SW480 (cell line): Measurements from ENCODE around the gene RNF25.

Source experiments
- DNase-seq: peaks from one replicate; pipeline ENCODE4 v3.0.0-alpha.2; 2016; ENCODE audit warnings: low spot score

The RNF25 gene

DNA sequence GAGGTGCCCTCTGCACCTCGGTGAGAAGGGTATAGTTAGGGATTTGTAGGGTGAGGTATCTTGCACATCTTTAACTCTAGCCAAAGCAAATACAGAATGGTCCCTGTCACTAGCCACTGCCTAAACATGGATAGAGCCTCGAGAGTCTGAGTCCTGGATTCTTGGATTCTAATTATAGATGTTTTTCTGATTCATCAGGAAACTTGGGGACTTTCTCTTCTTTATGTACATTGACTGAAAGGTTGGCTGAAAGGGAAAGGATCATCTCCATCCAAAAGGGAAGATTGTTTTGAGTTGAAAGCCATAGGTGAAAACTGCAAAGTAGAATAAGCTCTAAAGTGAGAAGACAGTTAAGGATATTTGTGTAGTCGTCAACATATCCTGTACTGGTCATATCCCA is 8.3 kb upstream of the RNF25 start:
- DNase-seq: no peak

DNA sequence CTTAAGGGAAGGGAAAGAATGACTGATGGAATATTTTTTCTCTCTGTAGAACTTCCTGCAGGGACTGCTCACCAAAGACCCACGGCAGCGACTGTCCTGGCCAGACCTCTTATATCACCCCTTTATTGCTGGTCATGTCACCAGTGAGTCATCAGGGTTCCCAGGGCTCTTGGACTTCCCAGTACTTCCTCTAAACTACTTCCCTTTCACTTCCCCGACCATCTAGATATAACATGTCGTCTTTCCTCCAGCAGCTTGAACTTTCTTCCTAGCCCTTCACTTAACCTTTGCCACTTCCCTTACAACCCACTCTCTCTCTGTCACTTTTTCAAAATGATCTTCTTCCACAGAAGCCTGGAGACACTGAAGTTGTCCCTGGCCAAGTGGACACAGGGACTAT is 7.3 kb upstream of the RNF25 start:
- no peak for DNase-seq

DNA sequence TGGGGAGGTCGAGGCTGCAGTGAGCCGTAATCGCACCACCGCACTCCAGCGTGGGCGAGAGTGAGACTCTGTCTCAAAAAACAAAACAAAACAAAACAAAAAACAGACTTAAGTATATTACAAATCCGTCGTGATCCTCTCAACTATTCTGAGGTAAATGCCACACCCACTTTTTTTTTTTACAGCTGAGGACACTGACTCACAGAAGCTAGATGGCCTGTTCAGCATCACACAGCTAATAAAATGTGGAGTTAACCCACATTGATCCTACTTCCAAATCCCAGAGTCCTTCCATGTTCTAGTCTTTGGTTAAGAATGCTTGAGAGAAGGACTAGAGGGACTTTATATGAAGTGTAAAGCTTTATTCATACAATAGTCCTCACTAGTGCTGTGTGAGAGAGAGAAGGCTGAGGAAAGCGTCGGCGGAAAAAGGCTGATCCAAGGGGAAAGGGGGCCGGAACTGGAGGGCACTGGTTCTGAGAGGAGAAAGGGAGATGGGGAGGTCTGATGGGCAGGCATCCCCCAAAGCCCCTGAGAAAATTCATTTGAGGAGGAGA is 627 bp downstream of the RNF25 start:
- DNase-seq: peak; percentile 50

DNA sequence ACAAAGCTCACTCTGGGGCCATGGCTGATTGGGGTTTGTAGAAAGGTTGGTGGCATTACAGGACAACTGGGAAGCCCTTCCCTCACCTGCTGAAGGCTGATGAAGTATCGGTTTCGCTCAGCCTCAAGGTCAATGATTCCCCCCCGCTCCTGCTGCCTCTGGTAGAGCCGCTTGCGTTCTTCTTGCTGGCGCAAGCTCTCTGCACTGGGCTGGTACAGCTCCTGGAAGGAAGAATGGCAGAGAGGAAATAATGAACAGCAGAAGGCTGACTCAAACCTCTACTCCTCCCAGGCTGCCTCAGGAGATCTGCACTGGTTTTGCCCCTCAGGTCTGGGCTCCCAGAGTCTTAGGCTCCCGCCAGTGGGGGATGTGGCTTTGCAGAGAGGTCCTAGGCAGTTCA is 7.1 kb downstream of the RNF25 start:
- DNase-seq: no peak

DNA sequence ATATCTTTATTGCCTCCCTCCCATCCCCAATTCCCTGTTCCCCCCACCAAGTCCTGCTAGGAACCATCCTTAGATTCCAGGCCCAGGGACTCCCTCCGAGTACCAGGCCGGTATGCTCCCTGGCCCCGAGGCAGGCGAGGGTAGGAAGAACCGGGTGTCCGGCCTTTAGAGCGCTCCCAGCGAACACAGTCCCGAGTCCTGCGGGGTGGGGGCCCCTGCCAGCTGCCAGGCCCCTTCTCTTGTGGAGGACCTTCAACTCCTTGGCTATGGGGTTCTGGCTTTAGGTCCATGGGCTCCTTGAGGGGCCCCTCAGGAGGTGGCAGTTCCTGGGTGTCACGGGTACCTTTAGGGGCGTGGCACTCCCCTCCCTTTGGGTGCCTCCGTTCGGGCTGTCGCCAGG is 7.9 kb downstream of the RNF25 start:
- DNase-seq: no peak

DNA sequence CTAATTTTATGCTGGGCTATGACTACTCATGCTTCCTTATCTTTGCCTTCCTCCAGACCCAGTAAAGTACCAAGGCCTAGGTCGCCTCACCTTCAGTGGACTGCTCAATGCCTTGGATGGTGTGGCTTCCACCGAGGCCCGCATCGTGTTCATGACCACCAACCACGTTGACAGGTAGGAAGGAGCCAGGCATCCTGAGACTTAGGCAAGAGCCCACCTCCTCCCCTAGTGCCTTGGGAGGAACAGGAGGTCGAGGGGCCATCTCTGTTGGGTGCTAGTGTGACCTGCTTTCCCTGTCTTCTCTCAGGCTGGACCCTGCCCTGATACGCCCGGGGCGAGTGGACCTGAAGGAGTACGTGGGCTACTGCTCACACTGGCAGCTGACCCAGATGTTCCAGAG is 9.0 kb downstream of the RNF25 start:
- DNase-seq: no peak

DNA sequence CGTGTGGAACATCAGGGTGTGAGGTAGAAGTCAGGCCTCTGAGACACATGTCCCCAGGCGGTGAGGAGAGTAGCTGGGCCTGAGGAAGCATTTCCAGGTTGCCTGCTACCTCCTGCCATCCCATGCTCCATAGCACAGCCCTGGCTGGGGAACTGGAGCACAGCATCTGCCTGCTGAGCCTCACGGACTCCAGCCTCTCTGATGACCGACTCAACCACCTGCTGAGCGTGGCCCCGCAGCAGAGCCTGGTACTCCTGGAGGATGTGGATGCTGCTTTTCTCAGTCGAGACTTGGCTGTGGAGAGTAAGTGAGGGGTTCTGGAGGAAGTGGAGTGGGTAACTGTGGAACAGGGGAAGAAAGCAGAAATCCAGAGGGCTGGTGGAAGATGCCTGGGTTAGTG is 9.4 kb downstream of the RNF25 start:
- DNase-seq: no peak

DNA sequence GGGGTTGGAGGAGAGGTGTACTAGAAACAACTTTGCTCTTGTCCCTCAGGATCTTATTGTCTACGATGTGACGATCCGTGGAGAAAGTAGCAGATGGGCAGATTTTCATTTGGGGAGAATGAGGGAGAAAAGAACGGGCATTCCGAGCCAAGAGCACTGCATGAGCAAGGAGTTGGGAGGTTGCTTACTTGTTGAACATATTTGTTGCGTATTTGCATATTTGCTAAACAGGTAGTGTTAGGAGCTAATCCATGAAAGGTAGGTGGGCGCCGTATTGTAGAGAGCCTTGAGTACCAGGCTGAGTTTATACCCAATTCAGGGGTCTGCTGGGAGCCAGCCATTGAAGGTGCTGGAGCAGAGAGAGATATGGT is 11.8 kb downstream of the RNF25 start:
- DNase-seq: no peak

DNA sequence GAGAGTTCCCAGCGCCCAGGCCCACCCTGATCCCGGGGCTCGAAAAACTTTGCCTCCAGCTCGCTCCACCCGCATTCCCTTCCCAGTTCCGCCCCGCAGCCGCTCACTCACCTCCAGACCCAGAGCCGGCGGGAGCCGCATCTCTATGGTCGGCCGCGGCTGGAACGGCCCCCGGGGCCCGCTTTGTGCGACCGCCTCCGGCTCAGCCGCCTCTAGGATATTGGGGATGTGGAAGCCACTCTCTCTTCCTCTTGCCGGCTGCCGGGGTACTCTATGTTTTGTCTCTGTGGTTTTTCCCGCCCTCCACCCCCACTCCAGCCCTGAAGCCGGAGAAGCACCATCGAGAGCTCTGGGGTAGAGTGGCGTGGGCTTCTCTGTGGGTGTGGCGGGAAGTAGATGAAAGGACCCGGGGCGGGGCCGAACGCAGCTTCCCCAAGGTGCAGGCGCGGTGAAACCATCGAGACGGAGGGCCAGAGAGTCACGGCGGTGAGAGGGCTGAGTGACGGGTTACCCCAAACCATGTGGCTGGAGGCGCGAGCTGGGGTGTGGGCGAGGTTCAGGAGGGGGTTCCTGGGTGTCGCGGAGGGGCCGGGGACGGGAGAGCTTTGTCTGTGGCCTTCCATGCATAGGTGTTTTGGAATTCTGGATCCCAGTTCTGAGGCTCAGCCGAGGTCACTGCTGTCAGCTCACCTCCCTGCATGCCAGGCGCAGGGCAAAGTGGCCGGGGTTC is 12.4 kb downstream of the RNF25 start, which contains the start of the genes BCS1L and ZNF142:
Gene BCS1L, plus strand, starts transcription at position 426 of the 730 bp plus-strand sequence. CDS start 1,305 bp downstream, outside the sequence.
Gene ZNF142, minus strand, starts transcription at position 366 of the 730 bp plus-strand sequence. CDS start 3,194 bp downstream, outside the sequence.
- DNase-seq: peak; percentile 93

DNA sequence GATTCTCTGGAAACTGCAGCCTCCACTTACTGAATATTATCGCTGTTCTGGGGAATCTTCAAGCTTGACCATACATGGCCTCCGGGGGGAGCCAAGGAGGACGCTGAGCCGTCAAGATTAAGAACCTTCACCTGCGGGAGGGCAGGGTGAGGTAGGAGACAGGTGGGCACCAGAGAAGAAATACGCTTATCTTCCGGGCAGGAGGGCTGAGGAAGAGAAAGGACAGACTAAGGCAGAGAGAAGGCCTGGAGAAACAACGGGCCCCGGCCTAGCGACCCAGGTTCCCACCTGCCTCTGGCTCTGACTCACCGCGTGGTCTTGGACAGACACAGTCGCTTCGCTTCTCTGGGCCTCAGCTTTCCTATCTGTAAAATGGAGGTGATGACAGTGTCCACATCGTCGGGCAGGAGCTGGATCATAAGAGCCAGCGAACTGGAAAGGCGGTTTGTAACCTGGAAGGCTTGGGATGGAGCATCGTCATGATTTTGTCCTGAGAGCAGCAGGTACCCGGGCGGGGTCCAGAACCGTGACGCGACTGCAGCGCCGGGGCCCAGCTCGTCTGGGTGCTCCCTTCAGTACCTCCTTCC is 13.0 kb downstream of the RNF25 start:
- DNase-seq: peak; percentile 65

DNA sequence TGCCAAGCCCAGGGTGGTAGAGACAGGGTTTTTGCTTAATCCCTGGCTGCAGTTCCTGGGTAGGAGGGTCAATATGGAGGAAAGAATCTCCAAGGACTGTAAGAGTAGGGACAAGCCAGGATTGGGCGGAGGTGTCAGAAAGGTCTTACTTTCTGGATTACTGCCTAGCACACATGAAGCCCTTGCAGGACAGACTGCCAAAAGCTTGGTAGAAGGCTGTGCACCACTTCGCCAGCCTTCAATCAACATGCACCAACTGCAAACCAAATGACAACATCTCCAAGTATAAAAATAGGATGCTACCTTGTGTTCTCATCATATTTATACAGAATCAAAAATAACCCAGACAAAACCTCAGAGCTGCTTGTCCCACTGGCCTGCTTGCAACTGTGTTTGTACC is 16.1 kb downstream of the RNF25 start:
- no peak for DNase-seq

DNA sequence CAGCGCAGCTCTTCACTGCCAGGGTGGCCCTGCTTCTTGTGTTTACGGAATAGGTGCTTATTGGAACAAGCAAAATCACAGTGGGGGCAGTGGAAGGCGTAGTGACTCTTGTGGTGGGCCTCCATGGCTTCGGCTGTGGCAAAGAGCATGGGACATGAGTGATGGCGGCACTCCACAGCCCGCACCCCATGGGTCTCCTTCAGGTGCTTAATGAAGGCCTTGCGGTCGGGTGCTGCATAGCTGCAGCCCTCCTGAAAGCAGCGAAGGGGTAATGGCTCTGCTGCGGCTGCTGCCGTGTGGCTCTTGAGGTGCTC is 23.1 kb downstream of the RNF25 start:
- DNase-seq: no peak

DNA sequence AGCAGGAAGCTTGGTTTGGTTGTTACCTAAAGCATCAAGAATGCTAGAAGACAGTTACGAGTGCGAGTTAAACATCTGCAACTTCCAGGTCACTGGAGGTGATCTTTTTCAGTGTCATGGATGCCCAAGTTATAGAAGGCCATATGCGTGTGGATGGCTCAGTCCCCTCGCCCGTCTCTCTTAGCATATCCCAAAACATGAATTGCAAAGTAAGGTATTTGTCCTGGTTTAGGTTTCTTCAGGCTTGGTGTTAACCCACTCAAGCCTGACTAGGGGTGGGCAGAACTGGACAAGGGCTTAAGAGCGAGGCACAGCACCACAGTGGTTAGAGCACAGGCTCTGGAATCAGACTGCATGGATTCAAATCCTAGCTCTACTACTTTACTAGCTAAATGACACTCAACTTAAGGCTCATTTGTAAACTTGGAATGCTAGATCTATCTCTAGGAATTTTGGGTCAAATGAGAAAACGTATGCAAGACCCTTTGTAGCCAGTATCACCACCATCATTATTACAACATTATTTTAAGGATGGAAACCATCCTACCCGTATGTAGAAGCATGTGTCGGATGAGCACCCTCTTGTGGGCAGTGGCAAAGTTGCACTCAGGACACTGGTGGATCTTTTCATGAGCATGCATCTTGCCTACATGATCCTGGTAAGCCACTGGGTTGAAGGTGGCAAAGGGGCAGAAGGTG is 23.6 kb downstream of the RNF25 start:
- DNase-seq: peak; percentile 48

DNA sequence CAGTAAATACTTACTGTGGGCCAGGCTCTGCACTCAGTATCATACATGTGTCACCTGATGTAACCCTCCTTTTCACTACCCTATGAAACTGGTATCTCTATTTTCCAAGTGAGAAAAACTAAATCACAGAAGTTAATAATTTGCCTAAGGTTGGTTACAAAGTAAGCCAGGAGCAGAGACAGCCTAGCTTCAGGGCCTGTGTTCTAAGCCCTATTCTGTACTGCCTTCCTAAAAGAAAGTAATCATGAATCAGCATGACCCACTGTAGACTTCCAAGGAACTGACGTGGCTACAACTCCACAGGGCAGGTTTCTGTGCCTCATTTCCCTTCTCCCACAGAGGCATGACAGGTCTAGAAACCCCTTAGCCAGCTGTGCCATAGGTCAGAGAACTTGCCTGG is 26.7 kb downstream of the RNF25 start:
- DNase-seq: no peak

DNA sequence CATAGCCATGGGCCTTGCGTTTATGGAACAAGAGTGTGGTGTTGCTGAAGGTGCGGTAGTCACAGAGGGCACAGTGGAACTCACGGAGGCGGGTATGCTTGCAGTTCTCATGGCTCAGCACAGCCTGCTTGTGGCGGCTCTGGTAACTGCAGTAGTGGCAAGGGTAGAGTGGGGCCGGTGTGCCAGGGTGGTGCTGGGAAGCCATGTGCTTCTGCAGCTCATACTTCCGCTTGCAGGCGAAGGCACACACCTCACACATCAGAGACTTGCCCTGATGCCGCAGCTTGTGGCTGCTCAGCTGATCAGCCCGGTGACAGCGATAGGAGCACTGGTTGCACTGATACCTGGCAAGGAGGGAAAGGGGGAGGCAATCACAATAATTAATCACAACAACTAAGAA is 27.1 kb downstream of the RNF25 start:
- no peak for DNase-seq

DNA sequence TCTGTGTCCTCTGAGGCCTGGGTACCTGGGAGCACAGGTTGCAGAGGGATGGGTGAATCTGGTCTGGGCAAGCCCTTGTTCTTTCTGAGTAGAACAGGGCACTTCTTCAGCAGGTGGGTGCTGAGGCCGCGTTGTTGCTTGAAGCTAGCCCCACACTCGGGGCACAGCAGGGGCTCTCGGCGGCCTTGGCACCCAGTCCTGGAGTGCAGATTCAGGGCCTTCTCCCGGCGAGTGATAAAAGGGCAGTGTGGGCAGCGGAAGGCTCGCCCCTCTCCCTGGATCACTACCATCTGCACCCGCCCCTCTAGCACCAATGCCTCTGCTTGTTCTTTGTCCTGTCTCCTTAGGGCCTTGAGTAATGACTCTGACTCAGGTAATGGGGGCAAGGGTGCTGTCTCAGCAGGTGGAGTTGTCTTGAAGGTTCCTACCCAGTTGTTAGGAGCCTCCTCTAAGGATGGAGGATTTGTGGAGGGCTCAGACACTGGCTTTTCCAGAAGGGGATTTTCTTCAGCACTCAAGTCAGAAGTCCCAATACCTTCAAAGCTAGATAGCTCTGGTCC is 28.0 kb downstream of the RNF25 start:
- no peak for DNase-seq

DNA sequence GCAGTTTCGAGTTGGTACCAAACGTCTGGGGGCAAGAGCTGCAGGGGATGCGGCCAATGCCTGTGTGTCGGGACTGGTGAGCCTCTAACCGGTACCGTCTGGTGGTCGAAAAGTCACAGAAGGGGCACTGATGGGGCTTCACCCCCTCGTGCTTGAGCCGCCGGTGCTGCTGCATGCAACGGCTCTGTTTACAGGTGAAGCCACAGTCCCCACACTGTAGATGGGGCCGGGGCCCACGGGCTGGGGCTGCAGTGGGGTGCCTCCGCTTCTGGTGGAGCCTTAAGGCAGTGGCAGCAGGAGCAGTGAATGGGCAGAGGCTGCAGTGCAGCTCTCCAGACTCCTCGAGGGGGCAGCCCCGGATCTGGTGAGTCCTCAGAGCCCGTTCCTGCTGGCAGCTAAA is 29.0 kb downstream of the RNF25 start:
- DNase-seq: no peak

DNA sequence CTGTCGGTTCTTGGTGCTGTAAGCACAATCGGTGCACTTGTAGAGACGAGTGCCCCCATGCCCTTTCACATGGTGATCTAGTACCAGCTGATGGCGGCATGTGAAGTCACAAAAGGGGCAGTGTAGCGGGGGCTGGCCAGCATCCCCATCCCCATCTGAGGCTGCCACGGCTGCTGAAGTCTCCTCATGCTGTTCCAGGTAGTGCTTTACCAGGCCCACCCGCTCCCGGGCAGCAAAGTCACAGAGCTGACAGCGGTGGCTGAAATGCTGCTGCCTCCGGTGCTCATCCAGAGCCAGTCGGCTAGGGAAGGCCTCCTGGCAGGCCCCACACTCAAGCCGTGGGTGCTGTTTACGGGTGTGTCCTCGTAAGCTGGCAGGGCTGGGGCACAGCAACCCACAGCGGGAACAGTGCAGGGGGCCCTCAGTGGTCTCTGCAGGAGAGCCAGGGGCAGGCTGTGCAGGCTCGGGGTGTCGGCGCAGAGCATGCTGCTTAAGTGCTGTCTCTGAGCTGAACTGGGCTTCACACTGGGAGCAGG is 29.6 kb downstream of the RNF25 start:
- DNase-seq: no peak

DNA sequence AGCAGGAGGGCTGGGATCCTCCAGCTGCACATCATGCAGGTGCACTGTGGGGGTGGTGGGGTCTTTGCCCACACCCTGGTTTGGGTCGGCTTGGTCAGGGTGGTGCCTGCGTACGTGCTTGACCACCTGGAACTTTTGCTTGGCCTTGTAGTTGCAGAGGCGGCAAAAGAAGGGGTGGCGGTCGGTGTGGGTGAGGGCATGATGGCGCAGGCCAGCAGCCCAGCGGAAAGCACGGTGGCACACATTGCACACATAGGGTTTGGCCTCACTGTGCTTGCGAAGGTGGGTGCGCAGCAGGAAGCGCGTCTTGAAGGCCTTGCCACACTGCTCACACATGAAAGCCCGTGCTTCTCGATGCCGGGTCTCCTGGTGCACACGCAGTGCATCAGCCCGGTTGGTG is 33.4 kb downstream of the RNF25 start:
- DNase-seq: no peak

DNA sequence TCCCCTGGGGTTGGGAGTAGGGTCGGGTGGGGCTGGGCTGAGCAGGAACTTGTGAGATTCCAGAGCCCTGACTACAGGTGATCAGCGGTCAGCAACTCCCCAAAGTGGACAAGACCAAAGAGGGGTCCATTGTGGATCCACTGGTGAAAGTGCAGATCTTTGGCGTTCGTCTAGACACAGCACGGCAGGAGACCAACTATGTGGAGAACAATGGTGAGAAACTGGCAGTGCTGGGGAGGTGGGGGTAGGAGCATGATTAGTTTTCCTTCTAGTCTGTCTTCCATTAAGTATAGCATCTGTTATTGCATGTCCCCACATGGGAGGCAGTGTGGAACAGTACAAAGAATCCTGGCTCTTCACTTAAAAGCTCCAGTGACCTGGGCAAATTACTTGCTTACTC is 36.1 kb downstream of the RNF25 start:
- DNase-seq: no peak

DNA sequence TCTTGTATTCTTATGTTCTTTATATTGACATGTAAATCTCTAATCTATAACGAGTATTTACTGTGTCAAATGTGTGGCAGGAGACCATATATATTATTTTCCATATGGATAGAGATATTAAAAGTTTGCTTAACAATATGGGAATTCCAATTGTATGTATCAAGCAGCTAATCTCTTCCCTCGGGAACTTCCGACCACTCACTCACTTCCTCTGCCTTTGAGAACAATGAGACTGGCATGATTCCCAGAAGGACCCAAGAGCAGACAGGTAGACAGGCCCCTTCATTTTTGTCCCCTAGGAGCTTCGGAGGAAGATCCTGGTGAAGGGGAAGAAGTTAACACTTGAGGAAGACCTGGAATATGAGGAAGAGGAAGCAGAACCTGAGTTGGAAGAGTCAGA is 40.0 kb downstream of the RNF25 start:
- DNase-seq: peak; percentile 27

DNA sequence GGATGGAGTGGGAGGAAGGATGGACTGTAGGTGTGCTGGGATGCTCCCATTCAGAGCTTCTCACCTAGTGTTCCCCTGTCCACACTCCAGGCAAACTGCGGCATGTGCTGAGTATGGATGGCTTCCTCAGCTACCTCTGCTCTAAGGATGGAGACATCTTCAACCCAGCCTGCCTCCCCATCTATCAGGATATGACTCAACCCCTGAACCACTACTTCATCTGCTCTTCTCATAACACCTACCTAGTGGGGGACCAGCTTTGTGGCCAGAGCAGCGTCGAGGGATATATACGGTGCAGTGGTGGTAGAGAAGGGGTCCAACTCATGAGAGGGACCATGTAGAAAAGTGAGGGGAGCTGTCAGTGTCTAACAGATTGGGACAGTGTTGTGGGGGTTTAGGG is 43.9 kb downstream of the RNF25 start:
- no peak for DNase-seq

DNA sequence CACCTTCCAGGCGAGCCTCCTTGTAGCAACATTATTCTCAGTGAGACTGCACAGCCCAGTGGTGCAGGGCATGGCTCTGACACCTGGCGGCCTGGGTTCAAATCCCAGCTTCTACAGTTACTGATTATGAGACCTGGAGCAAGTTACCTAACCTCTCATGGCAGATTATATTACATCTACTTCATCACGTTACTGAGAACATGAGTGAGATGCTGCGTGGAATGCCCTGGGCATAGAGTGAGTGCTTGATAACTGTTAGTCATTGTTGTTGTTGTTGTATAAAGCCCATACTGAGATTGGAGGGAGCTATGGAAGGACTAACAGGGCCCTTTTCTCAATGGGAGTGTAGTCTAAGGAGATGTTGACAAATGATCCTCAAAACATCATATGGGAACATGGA is 45.4 kb downstream of the RNF25 start:
- no peak for DNase-seq
